NCI-H146 (cell line): Measurements from ENCODE around the gene MYLK.
A peak's percentile ranks its signal among the peaks of the same experiment; 100 is the strongest.
"Not testable (repeated sequence)": the region's sequence is repeated elsewhere in the genome, so short reads cannot be mapped to it uniquely, and the experiment has no call there.

Experiments used
- DNase-seq: peaks from one replicate; lab custom pipeline; 2025; lab: John Stamatoyannopoulos, UW

MYLK gene

GRCh38 chr3:123721095-123721689, 162.9 kb downstream of the MYLK start:
- not testable (repeated sequence) for DNase-seq

- no peak for DNase-seq
Measured at GRCh38 chr3:123720638-123721037, 163.5 kb downstream of the MYLK start.

DNA sequence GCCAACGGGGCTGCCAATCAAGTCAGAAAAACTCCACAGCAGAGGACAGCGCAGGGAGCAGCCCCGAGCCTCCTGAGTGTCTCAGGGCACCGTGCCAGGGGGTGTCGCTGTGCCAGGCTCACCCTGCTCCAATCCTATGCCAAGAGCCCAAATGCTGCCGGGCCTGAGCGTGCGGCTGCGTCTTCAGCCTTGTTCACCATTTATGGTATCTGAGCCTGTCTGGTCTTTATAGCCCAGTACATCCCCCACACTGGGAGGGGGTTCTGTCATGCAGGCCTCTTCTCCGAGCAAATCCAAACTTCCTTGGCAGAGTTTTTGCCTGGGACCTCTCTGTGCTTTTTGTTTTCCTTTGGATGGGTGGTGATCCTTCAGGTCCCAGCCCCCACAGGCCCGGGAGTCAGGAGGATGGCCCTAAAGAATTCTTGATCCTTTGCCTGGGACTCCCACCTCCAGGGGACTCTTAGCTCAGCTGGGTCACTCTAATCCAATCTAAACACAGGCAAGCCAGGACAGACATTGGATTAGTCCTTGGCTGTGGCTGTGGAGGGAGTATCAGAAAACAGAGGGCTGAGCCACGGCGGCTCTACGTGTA, 164.2 kb downstream of the MYLK start:
- no peak for DNase-seq

- peak; percentile 68 for DNase-seq
Measured at GRCh38 chr3:123719061-123719756, 164.9 kb downstream of the MYLK start.

GRCh38 chr3:123718108-123718507, 166.0 kb downstream of the MYLK start:
- DNase-seq, result no peak

DNA sequence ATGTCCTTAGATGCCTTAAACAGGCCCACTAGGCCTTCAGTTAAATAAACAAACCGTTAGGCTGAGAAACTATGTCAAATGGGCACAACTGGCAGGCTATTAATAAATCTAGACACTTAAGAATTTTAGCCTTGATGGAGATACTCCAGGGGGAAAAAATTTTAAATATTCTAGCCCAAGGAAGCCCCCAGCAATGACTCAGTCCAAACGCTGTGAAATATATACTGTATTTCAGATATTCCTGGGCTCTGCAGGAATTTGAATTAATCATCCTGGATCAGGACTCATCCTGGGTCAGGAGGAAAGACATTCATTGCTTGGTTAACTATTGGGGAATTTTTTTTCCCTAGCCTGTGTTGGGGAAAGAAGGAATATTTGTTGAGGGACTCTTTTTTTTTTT, 166.7 kb downstream of the MYLK start:
- DNase-seq, result not testable (repeated sequence)

DNA sequence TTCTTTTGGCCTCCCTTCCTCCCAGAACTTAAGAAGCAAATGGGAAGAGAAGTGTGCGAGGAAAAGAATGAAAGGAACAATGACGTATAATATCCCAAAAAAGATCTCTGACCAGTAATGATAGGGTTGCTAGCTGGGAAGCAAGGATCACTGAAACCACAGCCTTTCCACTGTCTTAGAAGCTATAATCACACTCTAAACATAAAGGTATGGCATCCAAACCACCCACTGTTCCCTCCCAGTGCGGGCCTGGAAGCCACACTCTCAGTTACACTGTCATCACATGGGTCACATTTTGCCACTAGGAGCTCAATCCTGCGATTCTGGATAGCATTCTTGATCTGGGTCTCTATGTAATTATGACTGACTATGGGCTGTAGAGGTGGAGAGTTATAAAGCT, 167.7 kb downstream of the MYLK start:
- DNase-seq, result no peak

GRCh38 chr3:123713211-123713610, 170.9 kb downstream of the MYLK start:
- DNase-seq, result no peak

DNA sequence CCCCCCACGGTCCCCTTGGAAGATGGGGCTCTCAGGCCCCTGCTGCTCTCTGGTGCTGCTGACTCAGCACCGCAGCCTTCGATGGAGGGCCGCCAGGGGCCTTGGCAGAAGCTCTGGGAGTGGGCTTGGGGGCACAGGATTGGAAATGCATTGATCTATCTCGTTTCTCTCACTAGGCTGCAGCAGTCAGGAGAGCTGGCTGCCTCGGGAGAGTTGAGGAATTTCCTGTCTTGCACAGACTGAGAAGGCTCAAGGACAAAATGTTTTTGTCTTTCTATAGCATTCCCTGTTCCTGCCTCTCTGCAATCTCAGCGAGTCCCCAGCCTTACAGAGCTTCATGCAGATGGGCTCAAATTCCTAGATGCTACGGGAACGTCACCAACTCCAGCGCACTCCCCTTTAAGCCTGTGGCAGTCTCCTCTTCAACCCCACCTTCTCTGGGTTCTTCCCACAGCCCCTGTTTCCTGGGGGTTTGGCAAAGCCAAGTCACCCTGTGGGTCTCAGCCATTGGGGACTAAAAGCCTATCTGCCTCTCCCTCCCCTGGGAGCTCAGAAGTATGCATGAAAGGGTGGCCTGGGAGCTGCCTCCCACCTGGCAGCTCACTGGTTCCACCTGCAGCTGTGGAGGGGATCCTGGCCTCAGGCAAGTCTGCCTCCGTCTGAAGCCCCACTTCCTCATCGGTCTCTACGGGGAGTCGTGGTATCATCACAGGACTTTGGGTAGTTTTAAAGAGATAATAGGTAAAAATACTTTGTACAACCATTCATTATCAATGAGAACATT, 171.9 kb downstream of the MYLK start:
- DNase-seq, result no peak

- DNase-seq, result no peak
Measured at GRCh38 chr3:123711356-123711755, 172.8 kb downstream of the MYLK start.

DNA sequence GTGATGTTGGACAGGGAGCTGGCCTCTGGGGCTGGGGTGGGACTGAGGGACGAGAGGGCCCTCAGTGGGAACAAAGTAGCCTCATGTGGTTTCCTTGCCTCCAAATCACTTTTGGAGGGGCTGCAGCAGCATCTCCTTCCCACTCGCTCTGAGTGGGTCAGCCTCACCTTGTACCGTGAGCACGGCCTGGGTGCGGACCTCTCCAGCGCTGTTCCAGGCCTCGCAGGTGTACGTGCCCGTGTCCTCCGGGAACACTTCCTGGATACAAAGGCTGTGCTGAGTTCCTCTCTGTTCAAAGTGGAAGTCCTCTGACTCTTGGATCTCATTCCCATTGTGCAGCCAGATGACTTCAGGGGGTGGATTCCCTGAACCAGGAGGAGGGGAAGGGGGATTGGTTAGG, 175.6 kb downstream of the MYLK start:
- no peak for DNase-seq

DNA sequence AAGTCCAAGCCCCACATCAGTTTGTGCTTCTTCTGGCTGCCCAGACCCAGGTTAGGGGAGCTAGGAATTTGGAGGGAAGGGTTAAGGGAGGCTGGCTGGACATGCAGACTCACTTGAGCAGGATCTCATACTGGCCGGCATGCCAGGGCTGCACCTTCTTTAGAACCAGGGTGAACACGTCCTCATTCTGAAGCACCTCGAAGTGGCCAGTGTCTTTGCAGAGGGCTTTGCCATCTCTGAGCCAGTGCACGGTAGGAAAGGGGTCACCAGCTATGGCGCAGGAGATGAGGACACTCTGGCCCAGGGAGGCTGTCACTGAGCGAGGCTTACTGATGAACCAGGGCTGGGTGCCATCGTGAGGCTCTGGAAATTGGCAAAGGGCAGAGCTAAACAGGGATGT, 176.5 kb downstream of the MYLK start:
- DNase-seq, result not testable (repeated sequence)

DNA sequence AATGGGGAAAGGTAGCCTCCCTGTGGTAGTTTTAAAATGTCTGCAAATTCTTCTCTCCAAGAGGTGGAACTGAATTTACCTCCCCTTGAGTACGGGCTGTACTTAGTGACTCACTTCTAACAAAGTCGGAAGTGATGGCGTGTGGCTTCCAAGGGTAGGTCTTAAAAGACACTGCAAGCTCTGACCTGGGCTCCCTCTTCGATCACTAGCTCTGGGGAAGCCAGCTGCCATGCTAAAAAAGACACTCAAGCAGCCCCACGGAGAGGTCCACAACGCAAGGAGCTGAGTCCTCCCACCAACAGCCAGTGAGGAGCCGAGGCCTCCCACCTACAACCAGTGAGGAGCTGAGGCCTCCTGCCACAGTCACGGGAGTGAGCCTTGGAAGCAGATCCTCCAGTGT, 177.3 kb downstream of the MYLK start:
- no peak for DNase-seq

GRCh38 chr3:123705488-123706285, 178.4 kb downstream of the MYLK start:
- DNase-seq, result no peak

GRCh38 chr3:123703663-123704062, 180.5 kb downstream of the MYLK start:
- DNase-seq, result not testable (repeated sequence)

- no peak for DNase-seq
Measured at GRCh38 chr3:123702720-123703119, 181.4 kb downstream of the MYLK start.

DNA sequence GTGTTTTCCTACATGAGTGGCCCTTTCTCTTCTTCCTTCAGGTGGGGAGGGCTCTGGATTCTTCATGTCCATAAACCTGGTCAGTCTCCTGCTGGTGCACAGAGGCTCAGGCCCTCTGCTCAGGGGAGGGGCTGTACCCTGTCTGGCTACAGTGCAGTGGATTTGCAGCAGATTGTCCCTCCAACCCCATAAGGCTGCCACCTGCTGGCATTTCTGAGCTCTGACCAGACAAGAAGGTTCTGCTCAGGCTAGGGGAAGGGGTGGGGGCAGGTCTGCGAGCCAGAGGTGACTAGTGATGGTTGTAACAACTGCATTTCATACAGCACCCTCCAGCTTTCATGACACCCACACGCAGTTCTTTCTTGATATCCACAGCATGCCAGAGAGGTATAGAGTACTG, 182.1 kb downstream of the MYLK start:
- DNase-seq, result peak; percentile 61

DNA sequence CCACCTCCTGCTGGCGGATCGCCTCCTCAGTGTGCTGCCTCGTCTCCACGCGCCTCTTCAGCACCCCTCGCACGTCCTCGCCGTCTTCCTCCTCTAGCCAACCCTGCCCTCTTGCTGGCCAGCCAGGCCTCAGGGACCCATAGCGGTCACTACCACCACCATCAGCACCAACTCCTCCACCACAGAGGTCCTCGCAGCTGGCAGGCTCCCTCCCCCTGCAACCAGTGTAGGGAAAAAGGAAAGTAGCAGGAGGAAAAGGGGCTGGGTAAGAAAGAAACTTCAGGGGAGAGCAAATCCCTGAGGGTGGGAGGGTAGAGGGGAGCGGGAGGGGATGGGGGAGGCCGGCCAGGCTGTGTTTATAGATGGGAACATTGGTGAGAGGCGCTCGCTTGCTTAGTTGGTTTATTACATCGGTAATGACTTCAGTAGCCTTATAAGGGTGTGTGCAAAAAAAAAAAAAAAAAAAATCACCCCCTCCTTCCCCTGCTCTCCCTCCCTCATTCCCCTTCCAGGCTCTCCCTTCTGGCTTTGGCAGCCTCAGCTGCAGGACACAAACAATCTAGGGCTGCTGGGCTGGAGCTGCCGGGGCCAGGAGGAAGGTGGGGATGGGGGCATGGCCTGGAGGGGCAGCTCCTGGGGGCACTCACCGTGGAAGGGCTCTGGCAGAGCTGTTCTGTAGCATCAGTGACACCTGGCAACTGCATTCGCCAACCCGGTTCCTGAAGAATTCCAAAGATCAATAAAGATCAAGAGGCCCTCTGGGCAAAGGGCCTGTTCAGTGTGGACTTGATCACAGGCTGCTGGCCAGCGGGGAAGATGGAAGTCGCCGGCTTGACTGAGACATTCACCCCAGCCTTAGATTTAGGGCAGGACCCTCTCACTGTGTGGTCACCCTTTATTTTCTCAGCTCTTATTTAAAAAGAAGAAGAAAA, 183.1 kb downstream of the MYLK start:
- no peak for DNase-seq

DNA sequence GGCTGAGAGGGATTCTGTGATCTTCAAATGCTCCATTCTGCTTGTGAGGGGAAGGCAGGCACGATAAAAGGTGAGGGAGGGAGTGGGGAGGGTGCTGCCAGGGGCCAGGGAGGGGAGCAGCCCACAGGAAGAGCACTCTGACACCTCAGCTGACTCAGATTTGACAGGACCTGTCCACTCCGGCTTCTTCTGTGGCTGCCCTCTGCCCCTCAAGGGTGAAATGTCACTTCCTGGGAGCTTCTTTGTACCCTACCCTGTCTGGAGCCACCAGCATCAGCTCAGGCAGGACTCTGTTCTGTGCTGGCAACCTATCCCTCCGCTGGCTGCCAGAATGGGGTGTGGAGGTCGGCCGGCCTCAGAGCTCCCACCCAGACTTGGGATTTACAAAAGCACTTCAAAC, 185.3 kb downstream of the MYLK start:
- no peak for DNase-seq

GRCh38 chr3:123696808-123697207, 187.3 kb downstream of the MYLK start:
- no peak for DNase-seq
